ENCODE data around the gene IL4. TPM values are rescaled to one million over a fixed set of nuclear protein-coding genes. Genes with fewer than 3 reads are reported as not detected.

The IL4 gene
- total and polyA plus RNA-seq, 9 of the 15 experiments (the other 6 are each of a cell fraction or from before 2014, with no cell fraction given): 0.22 to 0.62 TPM; not detected in 7

DNA sequence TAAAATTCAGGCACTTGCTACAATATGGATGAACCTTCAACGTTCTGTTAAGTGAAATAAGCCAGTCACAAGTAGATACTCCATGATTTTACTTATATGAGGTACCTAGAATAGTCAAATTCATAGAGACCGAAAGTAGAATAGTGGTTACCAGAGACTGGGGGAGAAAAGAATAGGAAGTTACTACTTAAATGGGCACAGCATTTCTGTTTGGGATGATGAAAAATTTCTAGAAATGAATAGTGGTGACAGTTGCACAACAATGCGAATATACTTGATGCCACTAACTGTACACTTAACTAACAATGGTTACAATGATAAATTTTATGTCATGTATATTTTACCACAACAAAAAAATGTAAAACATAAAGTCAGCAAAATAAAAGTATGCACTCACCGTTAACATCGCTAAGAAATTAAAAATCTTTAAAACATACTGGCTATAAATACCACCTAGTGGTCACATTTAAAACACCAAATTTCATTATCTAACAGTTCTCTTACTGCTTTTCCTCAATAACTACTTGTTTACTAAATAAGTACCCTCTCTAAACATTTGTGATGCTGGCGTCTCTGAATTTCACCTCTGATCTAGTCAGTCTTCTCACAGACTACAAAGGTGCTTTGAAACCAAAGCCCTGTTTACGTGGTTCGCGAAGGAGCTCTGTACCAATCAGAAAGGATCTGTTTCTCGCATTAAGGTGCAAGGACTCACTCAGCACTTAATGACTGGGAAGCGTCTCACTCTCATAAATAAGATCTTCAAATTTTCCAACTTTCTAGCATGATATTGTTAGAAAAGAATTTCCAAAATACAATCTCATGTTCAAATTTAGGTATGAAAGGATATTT is 40.9 kb downstream of the IL4 start:
- no peaks in the 10 kb centered on the region for H3K79me2 ChIP-seq (ENCODE audit: control insufficient read depth, insufficient read depth, low read length)
- CTCF ChIA-PET (ENCODE audit: low intra/inter-chr PET ratio): interaction anchor here (0.5 kb wide), 1 partner anchor 209 kb away, joined by 4 read pairs; no protein-coding TSS in a partner anchor
- ATAC-seq (no peak; the same call in 2 of the 3 replicates), DNase-seq (ENCODE audit: extremely low read depth in 1 of 4, low spot score in 3 of 4) (peak in 3 of 4 experiments; percentile 6 to 22 (median 15)), FAIRE-seq (no peak)
- no peaks in the 10 kb centered on the region for H3K9me1 ChIP-seq (ENCODE audit: control insufficient read depth, insufficient read depth, low read length)
- intact Hi-C loops (cut with micrococcal nuclease): loop anchor here (1.0 to 5.0 kb wide), 2 partner anchors 62 to 188 kb away; no protein-coding TSS in a partner anchor
- H3K36me3 ChIP-seq (ENCODE audit: control insufficient read depth, insufficient read depth, low read length): no peaks in the 10 kb centered on the region
- H3K27ac ChIP-seq (ENCODE audit: extremely low read depth, low read depth, low read length): no peak overlapping the region
- no peaks in the 10 kb centered on the region for H3K4me1 ChIP-seq (replicated peaks in 1 of 2; ENCODE audit: control insufficient read depth in 2 of 2, insufficient read depth in 2 of 2, low read length in 2 of 2)
- POLR2A ChIA-PET: interaction anchor here (0.9 to 1.2 kb wide), 2 partner anchors 83 to 158 kb away, joined by 3 read pairs; partner anchors contain the start of gene RAD50
- 56% methylated on average over 11 of the region's 11 CpGs for WGBS (ENCODE audit: insufficient coverage, low coverage, missing lambda C conversion rate)
- no peak overlapping the region for H3K4me3 ChIP-seq
- in situ Hi-C loops (cut with MboI): no loop called here
- H3K27me3 ChIP-seq (ENCODE audit: control insufficient read depth in 2 of 2, insufficient read depth in 2 of 2, low read length in 2 of 2): no peaks in the 10 kb centered on the region
- no peak overlapping the region for H3K9ac ChIP-seq (ENCODE audit: insufficient read depth in 1 of 2, low read depth in 2 of 2, low read length in 2 of 2)
- H3K4me2 ChIP-seq (ENCODE audit: insufficient read depth, low read length): no peak overlapping the region; the same call in 1 of the 2 replicates
- BruUV-seq (replicated peaks): no TSS peak
- no peaks in the 10 kb centered on the region for H3K9me3 ChIP-seq (replicated peaks; ENCODE audit: control insufficient read depth, insufficient read depth, low read depth, low read length)
- H4K20me1 ChIP-seq (replicated peaks; ENCODE audit: control insufficient read depth, insufficient read depth, low read length): no peaks in the 10 kb centered on the region
- peak overlapping the region; percentile 75 for H2AFZ ChIP-seq (ENCODE audit: low read depth, low read length)
- TF ChIP-seq MYC (IDR thresholded peaks at IDR 0.05; ENCODE audit: low read depth, low read length): no peak
- TF ChIP-seq MYC (CRISPR knock-in tag; IDR thresholded peaks at IDR 0.05; ENCODE audit: borderline replicate concordance, low read depth): no peak
- no peak for TF ChIP-seq POLR2H (tag; IDR thresholded peaks at IDR 0.05; ENCODE audit: low read depth)
- no peak for TF ChIP-seq ZBTB8A (IDR thresholded peaks at IDR 0.05; ENCODE audit: partially characterized antibody)
- TF ChIP-seq, protein P1, sequence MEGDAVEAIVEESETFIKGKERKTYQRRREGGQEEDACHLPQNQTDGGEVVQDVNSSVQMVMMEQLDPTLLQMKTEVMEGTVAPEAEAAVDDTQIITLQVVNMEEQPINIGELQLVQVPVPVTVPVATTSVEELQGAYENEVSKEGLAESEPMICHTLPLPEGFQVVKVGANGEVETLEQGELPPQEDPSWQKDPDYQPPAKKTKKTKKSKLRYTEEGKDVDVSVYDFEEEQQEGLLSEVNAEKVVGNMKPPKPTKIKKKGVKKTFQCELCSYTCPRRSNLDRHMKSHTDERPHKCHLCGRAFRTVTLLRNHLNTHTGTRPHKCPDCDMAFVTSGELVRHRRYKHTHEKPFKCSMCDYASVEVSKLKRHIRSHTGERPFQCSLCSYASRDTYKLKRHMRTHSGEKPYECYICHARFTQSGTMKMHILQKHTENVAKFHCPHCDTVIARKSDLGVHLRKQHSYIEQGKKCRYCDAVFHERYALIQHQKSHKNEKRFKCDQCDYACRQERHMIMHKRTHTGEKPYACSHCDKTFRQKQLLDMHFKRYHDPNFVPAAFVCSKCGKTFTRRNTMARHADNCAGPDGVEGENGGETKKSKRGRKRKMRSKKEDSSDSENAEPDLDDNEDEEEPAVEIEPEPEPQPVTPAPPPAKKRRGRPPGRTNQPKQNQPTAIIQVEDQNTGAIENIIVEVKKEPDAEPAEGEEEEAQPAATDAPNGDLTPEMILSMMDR (IDR thresholded peaks at IDR 0.05 in 2 of 3, conservative IDR thresholded peaks at IDR 0.05 in 1 of 3; ENCODE audit: insufficient read depth in 2 of 3, low read depth in 1 of 3, low read length in 3 of 3): peak; percentile 13 to 55 (median 39); a peak in 4 of 6 replicates
- no peak for TF ChIP-seq ZNF224 (CRISPR knock-in tag; IDR thresholded peaks at IDR 0.05)
- TF ChIP-seq ELF2 (CRISPR knock-in tag; IDR thresholded peaks at IDR 0.05): no peak
- TF ChIP-seq, protein P2, sequence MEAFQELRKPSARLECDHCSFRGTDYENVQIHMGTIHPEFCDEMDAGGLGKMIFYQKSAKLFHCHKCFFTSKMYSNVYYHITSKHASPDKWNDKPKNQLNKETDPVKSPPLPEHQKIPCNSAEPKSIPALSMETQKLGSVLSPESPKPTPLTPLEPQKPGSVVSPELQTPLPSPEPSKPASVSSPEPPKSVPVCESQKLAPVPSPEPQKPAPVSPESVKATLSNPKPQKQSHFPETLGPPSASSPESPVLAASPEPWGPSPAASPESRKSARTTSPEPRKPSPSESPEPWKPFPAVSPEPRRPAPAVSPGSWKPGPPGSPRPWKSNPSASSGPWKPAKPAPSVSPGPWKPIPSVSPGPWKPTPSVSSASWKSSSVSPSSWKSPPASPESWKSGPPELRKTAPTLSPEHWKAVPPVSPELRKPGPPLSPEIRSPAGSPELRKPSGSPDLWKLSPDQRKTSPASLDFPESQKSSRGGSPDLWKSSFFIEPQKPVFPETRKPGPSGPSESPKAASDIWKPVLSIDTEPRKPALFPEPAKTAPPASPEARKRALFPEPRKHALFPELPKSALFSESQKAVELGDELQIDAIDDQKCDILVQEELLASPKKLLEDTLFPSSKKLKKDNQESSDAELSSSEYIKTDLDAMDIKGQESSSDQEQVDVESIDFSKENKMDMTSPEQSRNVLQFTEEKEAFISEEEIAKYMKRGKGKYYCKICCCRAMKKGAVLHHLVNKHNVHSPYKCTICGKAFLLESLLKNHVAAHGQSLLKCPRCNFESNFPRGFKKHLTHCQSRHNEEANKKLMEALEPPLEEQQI (IDR thresholded peaks at IDR 0.05): 0 out of 2 replicates have a peak, but pooled peaks have one; percentile 33
- no peak for TF ChIP-seq PCBP1 (IDR thresholded peaks at IDR 0.05; ENCODE audit: low read depth, low read length, poor library complexity, severe bottlenecking)
- TF ChIP-seq GATA2 (CRISPR knock-in tag; IDR thresholded peaks at IDR 0.05): no peak
- TF ChIP-seq YBX1 (IDR thresholded peaks at IDR 0.05): no peak
- TF ChIP-seq, protein P3, sequence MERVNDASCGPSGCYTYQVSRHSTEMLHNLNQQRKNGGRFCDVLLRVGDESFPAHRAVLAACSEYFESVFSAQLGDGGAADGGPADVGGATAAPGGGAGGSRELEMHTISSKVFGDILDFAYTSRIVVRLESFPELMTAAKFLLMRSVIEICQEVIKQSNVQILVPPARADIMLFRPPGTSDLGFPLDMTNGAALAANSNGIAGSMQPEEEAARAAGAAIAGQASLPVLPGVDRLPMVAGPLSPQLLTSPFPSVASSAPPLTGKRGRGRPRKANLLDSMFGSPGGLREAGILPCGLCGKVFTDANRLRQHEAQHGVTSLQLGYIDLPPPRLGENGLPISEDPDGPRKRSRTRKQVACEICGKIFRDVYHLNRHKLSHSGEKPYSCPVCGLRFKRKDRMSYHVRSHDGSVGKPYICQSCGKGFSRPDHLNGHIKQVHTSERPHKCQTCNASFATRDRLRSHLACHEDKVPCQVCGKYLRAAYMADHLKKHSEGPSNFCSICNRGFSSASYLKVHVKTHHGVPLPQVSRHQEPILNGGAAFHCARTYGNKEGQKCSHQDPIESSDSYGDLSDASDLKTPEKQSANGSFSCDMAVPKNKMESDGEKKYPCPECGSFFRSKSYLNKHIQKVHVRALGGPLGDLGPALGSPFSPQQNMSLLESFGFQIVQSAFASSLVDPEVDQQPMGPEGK (CRISPR knock-in tag; IDR thresholded peaks at IDR 0.05; ENCODE audit: borderline replicate concordance): no peak
- TF ChIP-seq CEBPG (CRISPR knock-in tag; IDR thresholded peaks at IDR 0.05): no peak
- TF ChIP-seq CEBPG (tag; conservative IDR thresholded peaks at IDR 0.05 in 1 of 2, IDR thresholded peaks at IDR 0.05 in 1 of 2): peak in 1 of 2 experiments; percentile 81; a peak in 3 of 4 replicates

Measured in K562 (cell line).